HL-60 (cell line): ENCODE measurements around the gene EEF1G.

ENCODE experiments used
- CTCF ChIP-seq: IDR thresholded peaks from one replicate; pipeline ENCODE4 v1.5.1; 2011; ENCODE audit warnings: low read length, control low read depth, inconsistent platforms; ENCODE audit not compliant: insufficient read depth
- POLR2AphosphoS5 ChIP-seq: IDR thresholded peaks from 2 replicates; pipeline ENCODE4 v1.6.1; 2012; ENCODE audit warnings: low read depth

GRCh38 chr11:62622476-62623089 lies 48.9 kb upstream of the EEF1G start:
- no peak for TF ChIP-seq CTCF
- TF ChIP-seq POLR2AphosphoS5: no peak
